Measurements from ENCODE around the gene MITF.
A peak's percentile ranks its signal among the peaks of the same experiment; 100 is the strongest.

The MITF gene

DNA sequence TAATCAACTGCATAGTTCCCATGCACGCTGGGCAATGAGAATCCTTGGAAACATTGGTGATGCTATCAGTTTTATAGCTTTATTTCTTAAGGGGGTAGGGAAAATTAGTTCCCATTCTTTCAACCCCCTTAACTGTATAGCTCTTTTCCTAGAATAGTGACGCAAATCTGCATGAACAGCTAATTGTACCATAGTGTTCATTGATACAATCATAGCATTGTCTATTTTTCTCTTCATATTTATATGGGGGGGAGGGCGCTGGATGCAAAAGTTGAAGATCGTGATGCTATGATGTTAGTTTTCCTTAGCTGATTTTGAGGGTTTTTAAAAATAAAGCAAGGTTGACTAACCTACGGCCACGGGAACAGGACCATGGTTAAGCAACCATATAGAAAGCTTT, 227.9 kb downstream of the MITF start:
- no peak for DNase-seq (ENCODE audit: low read depth)

DNA sequence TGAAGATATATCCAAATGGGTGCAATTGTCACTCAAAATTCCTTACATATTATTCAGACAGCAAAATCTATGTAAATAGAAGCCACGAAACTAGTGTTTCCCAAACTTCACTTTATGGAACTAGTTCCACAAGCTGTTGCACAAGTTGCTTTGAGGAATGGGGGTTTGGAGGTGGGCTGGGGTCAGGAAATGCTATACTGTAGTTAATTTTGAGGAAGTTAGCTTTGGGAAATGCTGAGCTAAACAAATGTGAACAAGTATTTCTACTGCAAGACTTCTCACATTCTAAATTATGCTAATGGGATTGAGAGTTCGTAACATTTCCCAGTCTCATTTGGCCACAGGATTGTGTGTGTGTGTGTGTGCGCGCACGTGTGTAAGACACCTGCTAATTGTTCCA, 231.6 kb downstream of the MITF start:
- DNase-seq (ENCODE audit: low read depth): no peak

DNA sequence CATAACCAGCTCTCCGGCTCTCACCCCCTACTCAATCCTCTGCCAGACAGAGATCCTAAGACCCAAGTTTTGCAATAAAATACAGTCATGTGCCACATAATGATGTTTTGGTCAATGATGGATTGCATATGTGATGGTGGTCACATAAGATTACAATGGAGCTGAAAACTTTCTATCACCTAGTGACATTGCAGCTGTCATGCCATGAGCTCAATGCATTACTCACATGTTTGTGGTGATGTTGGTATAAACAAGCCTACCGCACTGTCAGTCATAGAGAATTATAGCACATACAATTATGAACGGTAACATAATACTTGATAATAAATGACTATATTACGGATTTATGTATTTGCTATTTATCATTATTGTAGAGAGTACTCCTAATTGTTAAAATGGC, 233.4 kb downstream of the MITF start:
- DNase-seq (ENCODE audit: low read depth): peak; percentile 8

DNA sequence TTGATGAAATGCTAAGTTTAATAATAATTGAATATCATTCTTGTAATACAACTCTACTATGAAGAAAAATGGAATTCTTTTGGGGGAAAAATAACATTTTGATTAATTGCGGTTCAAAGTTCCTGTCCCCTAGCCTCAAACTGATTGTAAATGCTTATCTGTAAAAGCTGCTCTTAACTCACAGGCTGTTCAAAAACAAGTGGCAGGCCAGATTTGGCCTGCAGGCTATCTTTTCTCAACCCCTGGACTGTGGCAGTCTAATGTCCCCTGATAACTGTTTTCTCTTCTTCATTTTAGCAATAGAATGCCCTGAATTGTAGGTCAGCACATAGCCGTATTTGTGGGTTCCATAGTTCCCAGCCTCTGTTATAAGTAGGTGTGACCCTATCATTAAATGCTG, 236.8 kb downstream of the MITF start:
- DNase-seq (ENCODE audit: low read depth): no peak

DNA sequence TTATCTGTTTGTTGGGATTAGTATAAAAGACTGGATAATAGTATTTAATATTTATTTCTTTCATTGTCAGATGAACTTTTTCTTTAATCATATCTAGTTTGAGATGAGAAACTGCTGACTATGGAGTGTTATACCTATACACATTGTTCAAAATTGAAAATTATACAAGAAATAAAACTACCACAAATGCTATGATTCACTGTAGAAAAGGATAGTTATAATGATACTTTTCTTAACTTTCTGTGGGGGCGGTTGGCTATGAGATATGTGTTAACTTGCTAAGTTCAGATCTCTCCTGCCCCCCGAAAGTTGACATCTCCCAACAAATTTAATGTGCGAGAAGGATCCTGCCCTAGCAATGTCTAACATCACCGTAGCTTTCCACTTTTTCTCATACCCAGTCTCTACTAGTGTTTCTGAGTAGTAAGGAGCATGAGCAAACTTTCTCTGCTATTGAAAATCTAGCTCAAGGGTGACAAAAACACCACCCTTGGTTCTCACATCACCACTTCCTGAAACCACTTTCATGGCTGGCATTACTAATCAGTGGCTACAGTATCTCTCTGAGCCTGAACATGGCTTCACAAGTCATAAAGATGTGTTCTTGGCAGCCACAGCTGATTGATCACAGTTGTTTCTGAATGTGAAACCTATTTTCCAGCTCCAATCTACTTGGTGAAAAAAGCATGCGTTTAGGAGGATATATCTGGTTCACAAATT, 244.4 kb downstream of the MITF start:
- no peak for DNase-seq (ENCODE audit: low read depth)

DNA sequence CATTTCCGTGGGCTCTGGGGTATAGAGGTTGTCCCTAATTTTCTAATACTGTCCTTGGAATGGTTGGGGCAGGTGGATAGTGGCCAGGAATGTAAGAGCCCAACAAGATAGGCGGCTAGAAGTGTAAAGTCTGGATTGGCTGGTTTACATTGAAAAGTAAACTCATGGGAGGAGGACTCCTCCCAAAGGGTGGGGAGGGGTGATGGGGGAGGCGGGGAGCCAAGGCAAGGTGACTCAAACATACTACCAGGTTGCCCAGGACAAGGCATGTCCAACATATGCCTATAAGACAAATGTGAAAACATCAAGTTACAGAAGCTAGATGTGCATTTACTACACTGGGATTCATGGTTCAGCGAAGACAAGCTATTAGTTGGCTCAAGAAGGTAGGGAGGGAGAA, 246.0 kb downstream of the MITF start:
- no peak for DNase-seq (ENCODE audit: low read depth)

DNA sequence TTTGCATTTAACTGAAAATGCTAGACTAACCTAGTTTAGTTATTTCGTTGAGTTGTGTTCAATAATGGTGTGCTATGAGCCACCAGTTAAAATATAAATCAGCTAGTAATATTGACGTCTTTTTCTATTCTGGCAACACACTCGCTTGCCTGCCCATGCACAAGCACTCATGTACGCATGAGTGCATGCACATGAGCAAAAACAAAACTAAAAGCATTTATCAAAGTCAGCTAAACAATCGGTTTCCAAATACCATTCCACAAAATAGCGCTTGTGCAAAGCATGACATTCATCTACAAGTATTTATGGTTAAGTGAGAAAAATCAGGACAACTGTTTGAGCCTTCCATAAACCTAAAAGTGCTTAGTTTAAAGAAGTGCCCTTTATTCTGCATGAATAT, 247.2 kb downstream of the MITF start:
- no peak for DNase-seq (ENCODE audit: low read depth)

DNA sequence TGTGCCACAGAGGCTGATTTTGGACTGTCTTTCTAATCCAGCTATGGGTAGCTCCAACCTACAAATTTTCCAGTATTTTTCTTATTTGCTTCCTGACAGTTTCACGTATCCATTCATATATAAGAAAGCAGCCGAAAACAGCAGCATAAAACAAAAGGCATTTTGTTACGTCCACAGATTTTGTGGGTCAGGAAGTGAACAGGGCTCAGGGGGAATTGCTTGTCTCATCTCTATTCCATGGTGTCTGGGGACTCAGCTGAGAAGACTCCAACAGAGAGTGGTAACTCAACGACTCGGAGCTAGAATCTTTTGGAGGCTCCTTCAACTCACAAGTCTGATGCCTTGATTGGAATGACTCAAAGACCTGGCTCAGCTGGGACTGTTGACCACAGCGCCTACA, 248.6 kb downstream of the MITF start:
- DNase-seq (ENCODE audit: low read depth): no peak

DNA sequence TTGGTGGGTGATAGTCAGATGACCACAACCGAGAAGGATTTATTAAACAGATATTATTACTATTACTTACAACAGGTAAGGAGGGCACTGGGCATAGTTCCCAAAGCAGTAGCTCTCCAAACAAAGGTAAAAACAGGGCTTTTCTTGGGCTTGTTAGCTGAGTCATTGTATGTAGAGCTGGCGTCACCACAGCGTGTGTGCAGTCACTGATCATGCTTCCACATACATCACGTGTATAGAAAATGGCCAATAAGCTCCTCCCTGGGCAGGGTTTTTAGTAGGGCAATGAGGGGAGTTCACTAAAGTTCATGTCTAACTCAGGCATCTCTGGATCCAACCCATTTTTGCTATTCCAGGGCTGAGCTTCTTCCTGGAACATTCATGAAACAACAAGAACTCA, 254.5 kb downstream of the MITF start:
- DNase-seq (ENCODE audit: low read depth): no peak

DNA sequence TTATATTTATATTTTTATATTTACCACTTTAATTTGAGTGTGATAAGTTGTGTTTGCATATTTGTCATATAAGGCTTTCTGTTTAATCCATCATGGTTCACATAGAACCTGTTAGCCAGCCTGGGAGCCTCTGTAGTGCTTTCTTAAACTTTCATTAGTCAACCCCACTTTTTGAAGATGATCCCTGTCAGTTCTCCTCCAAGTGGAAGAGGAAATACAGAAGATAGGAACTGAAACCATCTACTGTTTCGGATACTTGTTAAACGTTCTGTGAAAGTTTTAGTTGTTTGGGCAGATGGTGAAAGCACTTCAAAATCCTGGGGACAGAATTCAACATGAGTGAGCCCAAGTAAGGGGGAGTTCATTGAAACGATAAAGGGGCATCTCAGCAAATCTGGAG, 255.7 kb downstream of the MITF start:
- DNase-seq (ENCODE audit: low read depth): no peak

DNA sequence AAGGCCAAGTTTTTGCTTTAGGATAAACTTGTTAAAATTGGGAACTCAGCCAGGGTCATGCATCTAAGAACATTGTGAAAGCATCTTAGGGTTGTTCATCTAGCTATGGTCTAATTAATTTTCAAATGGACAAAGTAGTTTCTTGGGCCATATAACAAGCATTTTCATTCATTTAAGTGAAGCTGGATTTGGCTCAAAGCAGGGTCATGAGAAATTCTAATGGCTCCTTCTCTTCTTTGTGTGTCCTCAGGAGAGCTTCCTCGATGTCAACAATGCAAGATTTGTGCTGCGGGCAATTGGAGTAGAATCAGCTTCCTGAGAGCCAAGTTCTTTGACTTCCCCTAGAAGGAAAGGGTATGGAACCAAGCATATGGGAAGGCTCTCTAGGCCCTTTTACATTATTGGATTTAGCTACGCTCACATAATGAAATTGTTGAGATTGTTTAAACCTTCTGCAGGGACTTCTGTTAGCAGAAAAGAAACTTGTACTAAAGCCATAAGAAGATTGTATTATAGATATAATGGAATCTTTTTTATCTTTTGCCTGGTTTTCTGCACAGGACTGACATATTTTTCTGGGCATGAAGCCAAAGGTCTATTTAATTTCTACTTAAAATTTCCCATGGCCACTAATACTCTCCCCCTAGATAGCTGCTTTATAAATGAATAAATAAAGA, 258.5 kb downstream of the MITF start:
- no peak for DNase-seq (ENCODE audit: low read depth)

DNA sequence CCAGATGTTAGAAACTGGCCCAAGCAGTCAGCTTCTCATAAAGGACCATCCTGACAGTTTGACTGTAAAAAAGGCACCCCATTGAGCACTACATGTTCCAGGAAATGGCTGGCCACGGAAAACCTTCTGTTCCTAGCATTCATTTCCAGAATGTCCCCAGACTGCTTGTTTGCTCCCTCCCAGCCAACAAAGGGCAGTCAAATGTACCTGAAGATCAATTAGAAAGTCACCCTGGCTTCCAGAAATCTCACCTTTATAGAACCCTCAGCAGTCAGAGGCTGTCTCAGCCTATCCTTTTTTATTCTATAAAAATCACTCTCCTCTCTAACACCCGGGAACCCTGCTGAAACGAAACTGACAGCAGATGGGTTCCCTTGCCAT, 259.5 kb downstream of the MITF start:
- DNase-seq (ENCODE audit: low read depth): no peak

DNA sequence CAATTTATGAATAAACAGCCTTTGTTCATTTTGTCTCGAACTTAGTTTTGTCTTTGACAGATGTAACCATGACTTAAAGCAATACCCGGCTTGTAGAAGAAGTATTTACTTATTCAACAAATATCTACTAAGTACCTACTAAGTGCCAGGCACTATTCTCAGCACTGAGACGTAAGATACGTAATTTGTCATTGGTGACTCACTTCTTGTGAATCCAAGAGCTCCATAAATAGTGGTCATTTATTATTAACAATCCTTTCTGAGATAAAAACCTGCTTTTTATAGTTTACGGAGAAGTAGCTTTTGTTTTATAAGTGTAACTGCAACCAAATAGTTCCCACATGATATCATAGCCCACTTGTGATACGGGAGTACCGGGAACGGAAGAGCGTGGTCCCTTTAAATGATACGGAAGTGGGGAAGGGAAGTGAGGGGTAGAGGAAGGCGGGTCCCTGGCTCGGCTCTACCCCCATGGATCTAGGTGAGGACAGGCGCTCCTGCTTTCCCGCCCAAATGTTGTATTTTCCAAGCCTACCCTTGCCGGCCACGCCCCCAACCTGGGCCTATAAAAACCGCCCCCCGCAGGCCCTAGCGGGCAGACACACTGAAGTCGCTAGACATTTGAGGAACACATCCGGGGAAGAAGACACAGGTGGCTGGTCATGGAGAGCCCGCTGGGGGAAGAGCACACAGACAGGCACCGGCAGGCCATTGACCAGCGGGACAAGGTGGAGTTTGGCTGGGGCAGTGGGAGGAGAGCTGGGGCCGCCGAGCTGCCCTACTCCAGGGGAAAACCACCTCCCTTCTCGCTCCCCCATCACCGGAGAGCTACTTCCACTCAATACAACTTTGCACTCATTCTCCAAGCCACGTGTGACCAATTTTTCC, 260.1 kb downstream of the MITF start, which contains the start of gene SAMMSON:
TSS of gene SAMMSON (plus strand) at position 594 of the 888 bp plus-strand sequence.
- peak; percentile 59 for DNase-seq (ENCODE audit: low read depth)

DNA sequence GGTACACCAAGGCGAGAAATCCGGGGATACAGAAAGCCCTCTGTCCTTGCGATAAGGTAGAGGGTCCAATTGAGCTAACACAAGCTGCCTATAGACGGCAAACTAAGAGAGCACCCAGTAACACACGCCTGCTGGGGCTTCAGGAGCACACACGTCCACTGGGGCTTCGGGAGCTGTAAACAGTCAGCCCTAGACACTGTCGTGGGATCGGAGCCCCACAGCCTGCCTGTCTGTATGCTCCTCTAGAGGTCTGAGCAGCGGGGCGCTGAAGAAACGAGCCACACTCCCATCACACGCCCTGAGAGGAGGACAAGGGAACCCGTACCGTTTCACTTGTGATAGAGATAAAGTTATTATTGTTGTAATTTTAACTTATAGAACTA, 260.8 kb downstream of the MITF start:
- DNase-seq (ENCODE audit: low read depth): no peak

DNA sequence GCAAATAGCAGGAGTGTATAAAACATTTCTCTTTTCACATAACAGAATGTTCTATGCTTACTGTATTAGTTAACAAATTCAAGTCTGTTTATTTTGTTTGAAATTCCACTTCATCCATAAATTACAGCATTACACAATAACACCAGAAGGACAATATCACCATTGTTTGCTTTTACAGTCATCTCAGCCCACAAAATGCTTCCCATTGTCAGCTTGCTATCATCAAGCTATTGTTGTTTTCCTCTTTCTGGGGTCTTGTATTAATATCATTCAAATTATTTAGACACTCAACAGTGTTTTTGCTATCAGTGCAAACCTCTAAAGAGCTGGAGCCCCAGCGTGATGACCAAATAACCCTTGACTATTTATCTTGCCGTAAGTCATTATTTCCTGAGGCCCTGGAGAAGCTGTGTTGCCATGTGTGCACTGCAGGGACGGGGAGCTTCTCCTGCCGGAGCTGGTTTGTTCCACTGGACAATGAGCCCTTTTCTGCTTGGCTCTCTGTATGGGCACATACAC, 261.4 kb downstream of the MITF start:
- DNase-seq (ENCODE audit: low read depth): peak; percentile 9

DNA sequence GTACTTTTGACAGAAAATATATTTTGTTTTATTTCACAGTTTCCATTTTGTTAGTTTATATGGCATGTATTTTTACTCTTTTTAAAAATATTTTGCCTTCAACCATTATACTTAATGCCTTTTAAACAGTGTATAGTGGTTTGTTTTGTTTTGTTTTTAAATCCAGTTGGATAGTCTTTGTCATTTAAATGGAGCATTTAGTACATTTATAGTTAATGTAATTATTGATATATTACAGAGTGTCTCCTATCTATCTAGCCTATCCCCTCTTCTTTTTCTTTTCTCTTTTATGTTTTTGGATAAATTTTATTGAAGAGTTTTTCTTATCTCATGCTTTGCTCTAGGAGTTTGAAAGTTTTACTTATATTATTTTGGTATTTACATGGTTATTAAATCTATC, 263.9 kb downstream of the MITF start:
- no peak for DNase-seq (ENCODE audit: low read depth)

DNA sequence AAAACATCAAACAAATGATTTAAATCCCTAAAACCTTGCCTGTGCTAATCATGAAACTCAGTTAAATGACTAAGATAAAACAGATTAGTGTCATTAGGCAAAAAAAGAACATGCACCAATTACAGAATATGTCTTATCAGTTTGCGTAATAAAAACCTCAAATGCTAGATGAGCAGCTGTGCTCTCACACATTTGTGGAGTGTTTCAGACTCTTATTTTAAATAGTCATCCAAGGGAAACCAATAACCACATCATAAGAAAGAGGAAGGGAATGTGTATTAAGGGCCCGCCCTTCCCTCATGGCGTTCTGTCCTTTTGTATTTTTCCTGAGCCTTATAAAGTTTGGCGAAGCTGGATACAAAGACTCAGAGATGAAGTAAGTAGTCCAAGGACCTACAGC, 266.8 kb downstream of the MITF start:
- DNase-seq (ENCODE audit: low read depth): peak; percentile 38

DNA sequence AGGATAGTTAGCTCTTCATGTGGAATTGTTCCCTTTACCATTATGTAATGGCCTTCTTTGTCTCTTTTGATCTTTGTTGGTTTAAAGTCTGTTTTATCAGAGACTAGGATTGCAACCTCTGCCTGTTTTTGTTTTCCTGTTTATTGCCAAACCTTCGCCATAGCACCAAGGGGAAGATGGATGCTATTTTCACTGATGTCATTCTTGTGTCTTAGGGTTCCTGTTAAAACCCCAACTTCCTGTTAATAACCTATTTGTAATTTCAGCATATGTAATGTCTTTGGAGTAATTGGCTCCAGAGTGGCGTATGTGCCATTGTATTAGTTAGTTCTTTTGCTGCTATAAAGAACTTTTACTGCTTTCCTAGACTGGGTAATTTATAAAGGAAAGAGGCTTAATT, 271.1 kb downstream of the MITF start:
- no peak for DNase-seq (ENCODE audit: low read depth)

DNA sequence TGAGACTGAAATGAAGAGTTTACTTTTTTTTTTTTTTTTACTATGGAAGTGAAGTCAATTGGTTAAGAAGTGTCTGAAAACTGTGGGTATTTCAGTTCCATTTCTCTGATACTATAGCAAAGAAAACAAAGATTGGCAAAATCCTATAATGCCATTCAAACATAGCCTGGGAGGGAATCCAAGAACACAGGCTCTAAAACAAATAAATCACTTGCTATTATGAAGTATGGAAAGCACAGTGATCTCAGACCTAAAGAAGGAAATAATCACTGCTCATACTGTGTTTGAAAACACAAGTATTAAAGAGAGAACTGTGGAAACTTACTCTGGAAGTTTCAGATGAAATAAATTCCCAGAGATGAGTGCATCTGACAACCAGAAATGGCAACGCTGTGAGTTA, 272.3 kb downstream of the MITF start:
- no peak for DNase-seq (ENCODE audit: low read depth)

Measured in amniotic epithelial cell (primary cell).